Stimulated activated CD8-positive, alpha-beta memory T cell treated with anti-CD3 and anti-CD28 coated beads, Interleukin-12 subunit alpha, Interleukin-12 subunit beta, amount 100 ng/mL, for 1 hour (primary cell): ENCODE measurements around the gene ZSCAN21.
"Not testable (repeated sequence)": the region's sequence is repeated elsewhere in the genome, so short reads cannot be mapped to it uniquely, and the experiment has no call there.

Experiments used
- DNase-seq: peaks from one replicate; pipeline ENCODE4 v3.0.0-alpha.2; 2020; ENCODE audit warnings: low read depth

ZSCAN21 gene

GRCh38 chr7:100049441-100050291, at the start of gene ZSCAN21:
Gene ZSCAN21 (plus strand): TSS chr7:100049774. CDS start chr7:100057007, 7,233 bp downstream.
- DNase-seq = peak; percentile 75

- DNase-seq = no peak
These were observed 49.3 kb upstream of the ZSCAN21 start for GRCh38 chr7:100000239-100000638.

GRCh38 chr7:100003711-100004661, 45.6 kb upstream of the ZSCAN21 start:
- DNase-seq = no peak

GRCh38 chr7:100007887-100008286, 41.7 kb upstream of the ZSCAN21 start:
- DNase-seq = no peak

GRCh38 chr7:100008525-100008924, 41.0 kb upstream of the ZSCAN21 start:
- DNase-seq = no peak

GRCh38 chr7:100009952-100010351, 39.6 kb upstream of the ZSCAN21 start:
- DNase-seq = not testable (repeated sequence)

- no peak for DNase-seq
These were observed 38.7 kb upstream of the ZSCAN21 start for GRCh38 chr7:100010901-100011300.

GRCh38 chr7:100011516-100011915, 38.1 kb upstream of the ZSCAN21 start:
- DNase-seq = no peak

- not testable (repeated sequence) for DNase-seq
These were observed 36.9 kb upstream of the ZSCAN21 start for GRCh38 chr7:100012385-100013327.

- no peak for DNase-seq
These were observed 36.3 kb upstream of the ZSCAN21 start for GRCh38 chr7:100013328-100013676.

- DNase-seq = peak; percentile 74
These were observed 34.1 kb upstream of the ZSCAN21 start, which contains the start of gene ZKSCAN1 for GRCh38 chr7:100015232-100016214. Gene ZKSCAN1 (plus strand): TSS chr7:100015596. CDS start chr7:100023507, 7,911 bp downstream.

- DNase-seq = no peak
These were observed 33.2 kb upstream of the ZSCAN21 start for GRCh38 chr7:100016215-100016901.

GRCh38 chr7:100017300-100017699, 32.3 kb upstream of the ZSCAN21 start:
- no peak for DNase-seq

GRCh38 chr7:100017875-100018274, 31.7 kb upstream of the ZSCAN21 start:
- no peak for DNase-seq

GRCh38 chr7:100019908-100020307, 29.7 kb upstream of the ZSCAN21 start:
- DNase-seq = no peak

GRCh38 chr7:100021297-100021696, 28.3 kb upstream of the ZSCAN21 start:
- no peak for DNase-seq

- DNase-seq = no peak
These were observed 27.0 kb upstream of the ZSCAN21 start for GRCh38 chr7:100022621-100023020.

- DNase-seq = no peak
These were observed 26.0 kb upstream of the ZSCAN21 start for GRCh38 chr7:100023526-100023925.

GRCh38 chr7:100024020-100024619, 25.5 kb upstream of the ZSCAN21 start:
- no peak for DNase-seq
